Stimulated activated memory B cell treated with anti-CD40 and anti-IgM and Interleukin-4, amounts not matched to agents 10 μg/mL and 1 μg/mL and 100 μg/mL, for 72 hours (primary cell): Measurements from ENCODE around the gene FAM210B.
"Not testable (repeated sequence)": the region's sequence is repeated elsewhere in the genome, so short reads cannot be mapped to it uniquely, and the experiment has no call there.

Experiments used
- ATAC-seq: fragments of 150-1000 bp; cut with Tn5 transposase; 2 replicates; pipeline ENCODE4 v1.10.0; 2021
- H3K27ac Mint-ChIP-seq: one replicate; pipeline ENCODE4 v1.8.0; 2022; ENCODE audit warnings: mild to moderate bottlenecking, mixed read lengths
- H3K27me3 Mint-ChIP-seq: one replicate; pipeline ENCODE4 v1.8.0; 2022; ENCODE audit warnings: mixed read lengths
- H3K36me3 Mint-ChIP-seq: one replicate; pipeline ENCODE4 v1.8.0; 2022; ENCODE audit warnings: mixed read lengths
- H3K4me1 Mint-ChIP-seq: one replicate; pipeline ENCODE4 v1.8.0; 2022; ENCODE audit warnings: mixed read lengths
- H3K4me3 Mint-ChIP-seq: one replicate; pipeline ENCODE4 v1.8.0; 2022; ENCODE audit warnings: mild to moderate bottlenecking, moderate library complexity, mixed read lengths
- H3K9me3 Mint-ChIP-seq: one replicate; pipeline ENCODE4 v1.8.0; 2022; ENCODE audit warnings: mixed read lengths

FAM210B gene

GRCh38 chr20:56376331-56376730 lies 17.6 kb downstream of the FAM210B start:
- Mint-ChIP-seq H3K27me3 (no peaks in the 10 kb centered on the region), H3K27ac (no peak overlapping the region), H3K4me3 (no peak overlapping the region), H3K36me3 (peaks cover 34% of the 10 kb centered on the region), H3K9me3 (no peaks in the 10 kb centered on the region), H3K4me1 (no peaks in the 10 kb centered on the region)
- ATAC-seq = no peak

GRCh38 chr20:56378386-56378785 lies 19.6 kb downstream of the FAM210B start:
- H3K9me3 Mint-ChIP-seq = no peaks in the 10 kb centered on the region
- ATAC-seq = no peak
- no peaks in the 10 kb centered on the region for H3K4me1 Mint-ChIP-seq
- H3K27ac Mint-ChIP-seq = no peak overlapping the region
- H3K36me3 Mint-ChIP-seq = peaks cover 32% of the 10 kb centered on the region
- H3K27me3 Mint-ChIP-seq = no peaks in the 10 kb centered on the region
- H3K4me3 Mint-ChIP-seq = no peak overlapping the region

GRCh38 chr20:56380375-56380774 lies 21.6 kb downstream of the FAM210B start:
- H3K36me3 Mint-ChIP-seq = peaks cover 33% of the 10 kb centered on the region
- H3K4me1 Mint-ChIP-seq = no peaks in the 10 kb centered on the region
- no peak overlapping the region for H3K27ac Mint-ChIP-seq
- H3K4me3 Mint-ChIP-seq = no peak overlapping the region
- H3K9me3 Mint-ChIP-seq = no peaks in the 10 kb centered on the region
- no peak for ATAC-seq
- H3K27me3 Mint-ChIP-seq = no peaks in the 10 kb centered on the region

GRCh38 chr20:56381501-56381900 lies 22.7 kb downstream of the FAM210B start:
- no peak overlapping the region for H3K4me3 Mint-ChIP-seq
- no peaks in the 10 kb centered on the region for H3K27me3 Mint-ChIP-seq
- no peaks in the 10 kb centered on the region for H3K4me1 Mint-ChIP-seq
- no peak for ATAC-seq
- no peak overlapping the region for H3K27ac Mint-ChIP-seq
- H3K9me3 Mint-ChIP-seq = no peaks in the 10 kb centered on the region
- peaks cover 39% of the 10 kb centered on the region for H3K36me3 Mint-ChIP-seq

- Mint-ChIP-seq H3K27ac (no peak overlapping the region), H3K36me3 (peaks cover 37% of the 10 kb centered on the region)
Measured at GRCh38 chr20:56382696-56383095, 23.9 kb downstream of the FAM210B start.

GRCh38 chr20:56383334-56383733 lies 24.6 kb downstream of the FAM210B start:
- Mint-ChIP-seq H3K36me3 (peaks cover 35% of the 10 kb centered on the region), H3K4me1 (no peaks in the 10 kb centered on the region), H3K4me3 (no peak overlapping the region), H3K27ac (no peak overlapping the region), H3K27me3 (no peaks in the 10 kb centered on the region), H3K9me3 (no peaks in the 10 kb centered on the region)
- ATAC-seq = no peak

More at GRCh38 chr20:56382696-56383095, 23.9 kb downstream of the FAM210B start:
- Mint-ChIP-seq H3K9me3 (no peaks in the 10 kb centered on the region), H3K4me1 (no peaks in the 10 kb centered on the region), H3K4me3 (no peak overlapping the region), H3K27me3 (no peaks in the 10 kb centered on the region)
- ATAC-seq = no peak

GRCh38 chr20:56385130-56385529 lies 26.4 kb downstream of the FAM210B start:
- no peaks in the 10 kb centered on the region for H3K4me1 Mint-ChIP-seq
- H3K27me3 Mint-ChIP-seq = no peaks in the 10 kb centered on the region

GRCh38 chr20:56386219-56386618 lies 27.4 kb downstream of the FAM210B start:
- no peaks in the 10 kb centered on the region for H3K27me3 Mint-ChIP-seq
- H3K4me3 Mint-ChIP-seq = no peak overlapping the region
- no peaks in the 10 kb centered on the region for H3K4me1 Mint-ChIP-seq
- no peak overlapping the region for H3K27ac Mint-ChIP-seq
- ATAC-seq = no peak
- H3K36me3 Mint-ChIP-seq = peaks cover 39% of the 10 kb centered on the region
- no peaks in the 10 kb centered on the region for H3K9me3 Mint-ChIP-seq

More at GRCh38 chr20:56385130-56385529, 26.4 kb downstream of the FAM210B start:
- no peak overlapping the region for H3K4me3 Mint-ChIP-seq
- H3K27ac Mint-ChIP-seq = no peak overlapping the region
- H3K36me3 Mint-ChIP-seq = peaks cover 37% of the 10 kb centered on the region
- no peak for ATAC-seq
- H3K9me3 Mint-ChIP-seq = no peaks in the 10 kb centered on the region

GRCh38 chr20:56388882-56389281 lies 30.1 kb downstream of the FAM210B start:
- Mint-ChIP-seq H3K27ac (no peak overlapping the region), H3K4me3 (no peak overlapping the region), H3K36me3 (peaks cover 34% of the 10 kb centered on the region), H3K4me1 (peaks cover 7% of the 10 kb centered on the region), H3K27me3 (no peaks in the 10 kb centered on the region), H3K9me3 (no peaks in the 10 kb centered on the region)
- ATAC-seq = no peak

- no peak overlapping the region for H3K27ac Mint-ChIP-seq
- no peak overlapping the region for H3K4me3 Mint-ChIP-seq
- H3K27me3 Mint-ChIP-seq = no peaks in the 10 kb centered on the region
- no peaks in the 10 kb centered on the region for H3K9me3 Mint-ChIP-seq
- ATAC-seq = no peak
- peaks cover 30% of the 10 kb centered on the region for H3K36me3 Mint-ChIP-seq
- peaks cover 7% of the 10 kb centered on the region for H3K4me1 Mint-ChIP-seq
Measured at GRCh38 chr20:56389807-56390206, 31.0 kb downstream of the FAM210B start.

- ATAC-seq, H3K27ac Mint-ChIP-seq, H3K4me3 Mint-ChIP-seq, H3K27me3 Mint-ChIP-seq, H3K4me1 Mint-ChIP-seq, H3K9me3 Mint-ChIP-seq: not testable (repeated sequence)
- peaks cover 32% of the 10 kb centered on the region for H3K36me3 Mint-ChIP-seq
Measured at GRCh38 chr20:56390396-56390795, 31.6 kb downstream of the FAM210B start.

- H3K36me3 Mint-ChIP-seq = peaks cover 34% of the 10 kb centered on the region
- no peaks in the 10 kb centered on the region for H3K27me3 Mint-ChIP-seq
- no peak for ATAC-seq
- H3K27ac Mint-ChIP-seq = no peak overlapping the region
- H3K4me3 Mint-ChIP-seq = no peak overlapping the region
- peaks cover 7% of the 10 kb centered on the region for H3K4me1 Mint-ChIP-seq
- no peaks in the 10 kb centered on the region for H3K9me3 Mint-ChIP-seq
Measured at GRCh38 chr20:56391037-56391436, 32.3 kb downstream of the FAM210B start.

- H3K9me3 Mint-ChIP-seq = no peaks in the 10 kb centered on the region
- H3K27me3 Mint-ChIP-seq = no peaks in the 10 kb centered on the region
- H3K4me3 Mint-ChIP-seq = no peak overlapping the region
- H3K36me3 Mint-ChIP-seq = peaks cover 31% of the 10 kb centered on the region
- H3K27ac Mint-ChIP-seq = no peak overlapping the region
- H3K4me1 Mint-ChIP-seq = peaks cover 7% of the 10 kb centered on the region
- no peak for ATAC-seq
Measured at GRCh38 chr20:56391596-56392131, 32.9 kb downstream of the FAM210B start.

GRCh38 chr20:56392132-56392880 lies 33.5 kb downstream of the FAM210B start, which contains the start of the genes AURKA and CSTF1:
Gene AURKA (minus strand): TSS chr20:56392215. CDS start chr20:56388197, 4,018 bp downstream.
Gene CSTF1 (plus strand): TSS chr20:56392645. CDS start chr20:56395553, 2,908 bp downstream.
- Mint-ChIP-seq H3K9me3 (no peaks in the 10 kb centered on the region), H3K4me3 (no peak within 1 kb of the TSS), H3K4me1 (peaks cover 7% of the 10 kb centered on the region), H3K27me3 (no peaks in the 10 kb centered on the region), H3K36me3 (peaks cover 35% of the 10 kb centered on the region), H3K27ac (no peak within 1 kb of the TSS)
- peak; percentile 98 for ATAC-seq

GRCh38 chr20:56392881-56393482 lies 34.2 kb downstream of the FAM210B start:
- H3K4me3 Mint-ChIP-seq = no peak overlapping the region
- no peak overlapping the region for H3K27ac Mint-ChIP-seq
- peaks cover 42% of the 10 kb centered on the region for H3K36me3 Mint-ChIP-seq
- no peaks in the 10 kb centered on the region for H3K9me3 Mint-ChIP-seq
- ATAC-seq = no peak
- H3K4me1 Mint-ChIP-seq = peaks cover 7% of the 10 kb centered on the region
- H3K27me3 Mint-ChIP-seq = no peaks in the 10 kb centered on the region

- Mint-ChIP-seq H3K4me3 (no peak overlapping the region), H3K27ac (no peak overlapping the region), H3K4me1 (peaks cover 7% of the 10 kb centered on the region), H3K27me3 (no peaks in the 10 kb centered on the region), H3K9me3 (no peaks in the 10 kb centered on the region), H3K36me3 (peaks cover 45% of the 10 kb centered on the region)
- ATAC-seq = no peak
Measured at GRCh38 chr20:56393653-56394052, 34.9 kb downstream of the FAM210B start.
